GM18505 (cell line): ENCODE measurements around the gene PLA2G4F.

Experiments
- ATAC-seq: cut with Tn5 transposase; IDR thresholded peaks from one replicate; pipeline ENCODE4 v1.9.1; 2021; ENCODE audit not compliant: unreplicated experiment
- POLR2A ChIP-seq: IDR thresholded peaks from 4 replicates; pipeline ENCODE4 v1.6.1; 2011; ENCODE audit warnings: borderline replicate concordance; ENCODE audit not compliant: insufficient read depth, insufficient read length; ENCODE audit errors: extremely low read depth

Gene PLA2G4F

GRCh38 chr15:42182961-42183360, 26.5 kb upstream of the PLA2G4F start:
- TF ChIP-seq POLR2A, result no peak
- no peak for ATAC-seq

- ATAC-seq, result no peak
- TF ChIP-seq POLR2A, result no peak
Observed at GRCh38 chr15:42182328-42182886, 26.0 kb upstream of the PLA2G4F start.

- no peak for ATAC-seq
Observed at GRCh38 chr15:42178056-42178455, 21.6 kb upstream of the PLA2G4F start.

GRCh38 chr15:42175671-42176070, 19.2 kb upstream of the PLA2G4F start:
- TF ChIP-seq POLR2A, result no peak
- no peak for ATAC-seq

More at GRCh38 chr15:42178056-42178455, 21.6 kb upstream of the PLA2G4F start:
- no peak for TF ChIP-seq POLR2A

GRCh38 chr15:42172475-42172874, 16.0 kb upstream of the PLA2G4F start:
- TF ChIP-seq POLR2A, result no peak
- no peak for ATAC-seq

GRCh38 chr15:42171795-42172194, 15.4 kb upstream of the PLA2G4F start:
- TF ChIP-seq POLR2A, result no peak
- ATAC-seq, result no peak

- TF ChIP-seq POLR2A, result no peak
- no peak for ATAC-seq
Observed at GRCh38 chr15:42171122-42171521, 14.7 kb upstream of the PLA2G4F start.

- no peak for ATAC-seq
- TF ChIP-seq POLR2A, result no peak
Observed at GRCh38 chr15:42166225-42166940, 9.9 kb upstream of the PLA2G4F start.

GRCh38 chr15:42165106-42165505, 8.7 kb upstream of the PLA2G4F start:
- no peak for TF ChIP-seq POLR2A
- ATAC-seq, result no peak

- no peak for TF ChIP-seq POLR2A
Observed at GRCh38 chr15:42163947-42164550, 7.6 kb upstream of the PLA2G4F start.

GRCh38 chr15:42163291-42163690, 6.9 kb upstream of the PLA2G4F start:
- ATAC-seq, result no peak
- TF ChIP-seq POLR2A, result no peak

More at GRCh38 chr15:42163947-42164550, 7.6 kb upstream of the PLA2G4F start:
- no peak for ATAC-seq

GRCh38 chr15:42160136-42160535, 3.7 kb upstream of the PLA2G4F start:
- ATAC-seq, result no peak

GRCh38 chr15:42159381-42160015, 3.1 kb upstream of the PLA2G4F start:
- ATAC-seq, result no peak
- no peak for TF ChIP-seq POLR2A

More at GRCh38 chr15:42160136-42160535, 3.7 kb upstream of the PLA2G4F start:
- no peak for TF ChIP-seq POLR2A

- ATAC-seq, result no peak
- TF ChIP-seq POLR2A, result no peak
Observed at GRCh38 chr15:42158941-42159340, 2.5 kb upstream of the PLA2G4F start.

- peak; percentile 34 for TF ChIP-seq POLR2A
- ATAC-seq, result no peak
Observed at GRCh38 chr15:42157981-42158765, 1.7 kb upstream of the PLA2G4F start.
